Stromal cell of bone marrow (primary cell): ENCODE measurements around the gene SUMF1.
A peak's percentile ranks its signal among the peaks of the same experiment; 100 is the strongest.
"Not testable (repeated sequence)": the region's sequence is repeated elsewhere in the genome, so short reads cannot be mapped to it uniquely, and the experiment has no call there.

Source experiments
- DNase-seq: peaks from one replicate; pipeline ENCODE4 v3.0.0-alpha.2; 2012; ENCODE audit warnings: low read depth

The SUMF1 gene

DNA sequence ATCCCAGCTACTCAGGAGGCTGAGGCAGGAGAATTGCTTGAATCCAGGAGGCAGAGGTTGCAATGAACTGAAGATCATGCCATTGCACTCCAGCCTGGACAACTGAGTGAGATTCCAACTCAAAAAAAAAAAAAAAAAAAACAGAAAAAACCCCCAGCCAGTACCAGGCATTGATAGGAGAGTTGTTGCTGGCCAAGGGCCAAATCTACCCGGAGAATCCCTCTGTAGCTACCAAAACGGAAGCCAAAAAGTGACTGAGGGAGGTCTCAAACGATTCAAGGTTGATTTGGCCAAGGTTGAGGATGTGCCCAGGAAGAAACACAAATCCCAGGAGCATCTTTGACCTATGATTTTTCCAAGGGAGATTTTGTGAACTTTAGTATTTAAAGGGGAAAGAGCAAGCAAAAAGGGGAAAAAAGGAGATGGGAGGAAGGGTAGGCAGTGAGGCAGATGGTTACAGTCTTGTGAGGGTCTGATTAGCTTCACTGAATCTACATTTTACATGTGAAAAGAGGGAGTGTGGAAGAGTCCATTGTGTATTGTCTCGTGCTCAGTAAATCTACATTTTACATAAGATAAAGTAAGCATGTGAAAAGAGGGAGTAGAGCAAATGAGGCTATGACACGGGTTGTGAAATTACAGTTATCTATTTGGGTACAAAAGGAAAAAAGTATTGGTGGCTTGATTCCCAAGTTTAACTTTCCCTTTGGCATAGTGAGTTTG lies 131.1 kb downstream of the SUMF1 start:
- DNase-seq, result no peak

GRCh38 chr3:4334548-4334947 lies 132.5 kb downstream of the SUMF1 start:
- DNase-seq, result no peak

DNA sequence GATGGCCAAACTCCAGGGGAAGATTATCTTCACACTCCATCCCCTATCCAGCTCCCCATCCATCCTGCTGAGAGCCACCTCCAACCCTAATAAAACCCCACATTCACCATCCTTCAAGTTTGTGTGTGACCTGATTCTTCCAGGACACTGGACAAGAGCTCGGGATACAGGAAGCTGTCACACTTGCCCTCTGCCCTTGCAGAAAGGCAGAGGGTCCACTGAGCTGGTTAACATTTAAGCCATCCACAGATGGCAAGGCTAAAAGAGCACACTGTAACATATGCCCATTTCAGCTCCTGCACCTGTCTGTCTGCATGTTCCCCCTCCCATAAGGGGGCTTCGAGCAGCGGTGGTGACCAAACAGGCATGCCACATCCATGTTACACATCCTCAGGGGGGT lies 134.1 kb downstream of the SUMF1 start:
- no peak for DNase-seq

GRCh38 chr3:4332574-4332973 lies 134.5 kb downstream of the SUMF1 start:
- DNase-seq, result no peak

DNA sequence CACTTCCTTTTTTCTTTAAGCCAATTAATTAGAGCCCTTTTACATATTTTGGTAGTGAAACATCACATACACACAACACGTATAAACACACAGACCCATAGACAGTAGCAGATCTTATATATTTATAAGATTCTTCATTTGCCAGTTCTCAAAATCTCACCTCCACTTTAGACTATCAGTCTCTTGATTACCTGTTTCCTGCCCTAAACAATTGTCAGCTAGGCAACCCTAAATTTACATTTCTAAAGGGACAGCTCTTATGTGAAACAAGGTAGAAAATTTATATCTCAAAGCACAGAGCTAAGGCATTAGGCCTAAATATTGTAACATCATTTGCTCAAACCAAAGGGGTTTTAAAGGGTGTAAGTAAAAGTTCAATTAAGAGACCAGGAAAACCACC lies 135.0 kb downstream of the SUMF1 start:
- no peak for DNase-seq

GRCh38 chr3:4329806-4330205 lies 137.3 kb downstream of the SUMF1 start:
- not testable (repeated sequence) for DNase-seq

DNA sequence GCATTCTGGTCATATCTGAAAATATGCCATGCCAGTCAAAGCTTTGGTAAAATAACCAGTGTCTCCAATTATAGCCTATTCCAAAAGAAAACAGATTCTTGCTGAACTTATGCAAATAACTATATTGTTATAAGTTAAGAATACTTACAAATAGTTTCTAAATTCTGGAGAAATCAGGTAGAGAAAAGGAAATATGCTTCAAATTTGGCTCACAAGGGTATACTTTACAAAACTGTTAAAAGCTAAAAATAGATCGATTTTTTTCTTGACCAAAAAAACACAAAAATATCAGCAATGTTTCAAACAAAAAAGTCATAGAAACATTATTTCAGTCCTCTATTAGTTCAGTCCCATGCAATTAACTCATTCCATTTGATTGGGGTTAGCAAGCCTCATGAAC lies 140.2 kb downstream of the SUMF1 start:
- no peak for DNase-seq

DNA sequence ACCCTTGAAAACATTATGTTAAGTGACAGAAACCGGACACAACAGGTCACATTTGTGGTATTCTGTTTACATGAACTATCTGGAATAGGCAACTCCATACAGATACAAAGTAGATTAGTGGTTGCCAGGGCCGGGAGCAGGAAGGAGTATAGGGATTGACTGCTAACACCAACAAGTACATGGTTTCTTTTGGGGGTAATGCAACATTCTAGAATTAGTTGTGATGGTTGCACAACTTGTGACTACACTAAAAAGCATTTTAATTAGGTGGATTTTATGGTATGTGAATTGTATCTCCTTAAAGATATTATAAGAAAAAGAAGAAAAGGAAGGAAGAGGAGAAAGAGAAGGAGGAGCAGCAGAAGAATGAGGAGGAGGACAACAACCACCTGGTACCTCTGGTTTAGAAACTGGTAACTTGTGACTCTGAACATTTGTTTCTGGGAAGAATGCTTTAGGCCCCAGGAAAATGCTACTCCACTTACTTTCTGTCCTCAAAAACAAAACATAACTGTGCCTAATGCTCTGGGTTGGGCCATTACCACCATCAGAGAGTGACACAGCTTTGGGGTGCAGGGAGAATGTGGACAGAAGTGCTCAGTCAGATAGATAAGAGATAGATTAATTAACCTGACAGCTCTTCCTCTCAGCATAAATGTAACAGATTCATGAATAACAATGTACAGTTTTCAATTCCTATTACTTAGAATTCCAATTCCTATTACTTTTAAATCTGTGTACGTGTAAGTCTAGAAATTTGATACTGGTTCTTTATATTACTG lies 143.6 kb downstream of the SUMF1 start:
- no peak for DNase-seq

GRCh38 chr3:4322635-4323034 lies 144.4 kb downstream of the SUMF1 start:
- DNase-seq, result peak; percentile 72

- DNase-seq, result no peak
Observed at GRCh38 chr3:4321732-4322131, 145.3 kb downstream of the SUMF1 start.

GRCh38 chr3:4320096-4320911 lies 146.8 kb downstream of the SUMF1 start:
- DNase-seq, result no peak

DNA sequence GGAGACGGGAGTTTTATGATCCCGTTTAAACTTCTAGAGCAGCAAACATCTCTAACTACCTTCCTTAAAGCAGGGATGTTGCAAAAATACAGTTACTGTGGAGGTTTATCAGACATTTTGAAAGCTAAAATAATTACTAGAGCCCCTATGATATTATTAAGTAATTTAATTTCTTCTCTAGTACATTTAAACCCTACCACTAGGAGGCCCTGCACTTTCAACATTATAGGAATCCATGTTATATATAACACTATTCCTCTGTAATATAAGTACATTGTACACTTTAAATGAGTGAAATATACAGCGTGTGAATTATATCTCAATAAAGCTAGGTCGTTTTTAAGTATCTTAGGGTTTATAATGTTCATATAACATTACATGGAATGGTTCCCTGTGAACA lies 152.4 kb downstream of the SUMF1 start:
- no peak for DNase-seq

- DNase-seq, result no peak
Observed at GRCh38 chr3:4313606-4314293, 153.3 kb downstream of the SUMF1 start.

DNA sequence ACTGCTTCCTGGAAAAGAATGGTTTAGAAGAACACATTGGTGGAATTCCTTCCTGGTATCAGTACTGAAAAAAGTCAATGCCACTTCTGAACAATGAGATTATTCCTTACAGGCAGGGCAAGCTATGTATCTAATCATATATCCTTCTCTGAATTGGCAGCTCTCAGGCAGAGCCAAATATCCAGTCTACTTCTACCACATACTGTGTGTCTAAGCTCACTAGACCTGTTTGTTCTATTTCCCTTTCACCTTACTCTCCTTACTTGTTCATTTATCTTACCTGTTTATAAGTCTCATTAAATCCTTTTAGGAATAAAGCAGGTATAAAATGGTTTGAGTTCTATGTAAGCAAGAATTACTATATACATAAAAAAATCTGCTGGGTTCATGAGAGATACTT lies 155.6 kb downstream of the SUMF1 start:
- DNase-seq, result no peak
